ENCODE data around the gene CLDN6. TPM values are rescaled to one million over a fixed set of nuclear protein-coding genes. Genes with fewer than 3 reads are reported as not detected.

CLDN6 gene, protein sequence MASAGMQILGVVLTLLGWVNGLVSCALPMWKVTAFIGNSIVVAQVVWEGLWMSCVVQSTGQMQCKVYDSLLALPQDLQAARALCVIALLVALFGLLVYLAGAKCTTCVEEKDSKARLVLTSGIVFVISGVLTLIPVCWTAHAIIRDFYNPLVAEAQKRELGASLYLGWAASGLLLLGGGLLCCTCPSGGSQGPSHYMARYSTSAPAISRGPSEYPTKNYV
- total RNA-seq, result 257 to 267 TPM (median 260 TPM) in 3 replicates

DNA sequence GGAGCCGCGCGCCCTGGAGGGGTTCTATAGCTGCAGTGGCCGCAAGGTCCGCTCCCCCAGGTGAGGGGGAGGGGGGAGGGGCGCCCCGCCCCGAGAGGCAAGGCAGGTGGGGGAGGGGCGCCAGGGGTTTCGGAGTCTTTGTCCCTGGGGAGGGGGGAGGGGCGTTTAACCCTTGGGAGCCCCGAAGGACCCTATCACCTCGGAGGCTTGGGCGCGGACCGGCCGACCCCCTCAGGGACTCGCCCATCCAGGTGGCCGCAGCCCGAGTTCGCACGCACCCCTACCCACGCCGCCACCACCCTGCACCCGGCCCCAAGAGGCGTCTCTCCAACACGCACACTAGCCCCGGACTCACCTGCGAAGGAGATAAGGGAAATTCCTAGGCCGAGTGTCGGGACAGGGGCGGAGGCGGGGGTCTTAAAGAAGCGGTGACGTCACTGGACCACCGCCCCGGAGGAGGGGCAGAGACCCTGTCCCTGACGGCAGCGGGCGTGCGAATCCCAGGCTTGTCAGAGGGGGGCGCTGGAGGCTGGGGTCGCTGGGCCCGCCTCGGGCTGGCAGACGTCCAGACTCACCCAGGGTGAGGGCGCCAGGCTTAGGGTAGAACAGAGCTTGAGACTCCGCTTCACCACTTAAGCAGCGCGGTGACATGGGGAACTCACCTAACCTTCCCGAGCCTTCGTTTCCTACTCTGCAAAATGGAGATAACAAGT is at the start of gene CLDN6:
TSS of gene CLDN6 (minus strand) at position 390 of the 713 bp plus-strand sequence. CDS start 2,162 bp downstream, outside the sequence.
- TF ChIP-seq, protein P1, sequence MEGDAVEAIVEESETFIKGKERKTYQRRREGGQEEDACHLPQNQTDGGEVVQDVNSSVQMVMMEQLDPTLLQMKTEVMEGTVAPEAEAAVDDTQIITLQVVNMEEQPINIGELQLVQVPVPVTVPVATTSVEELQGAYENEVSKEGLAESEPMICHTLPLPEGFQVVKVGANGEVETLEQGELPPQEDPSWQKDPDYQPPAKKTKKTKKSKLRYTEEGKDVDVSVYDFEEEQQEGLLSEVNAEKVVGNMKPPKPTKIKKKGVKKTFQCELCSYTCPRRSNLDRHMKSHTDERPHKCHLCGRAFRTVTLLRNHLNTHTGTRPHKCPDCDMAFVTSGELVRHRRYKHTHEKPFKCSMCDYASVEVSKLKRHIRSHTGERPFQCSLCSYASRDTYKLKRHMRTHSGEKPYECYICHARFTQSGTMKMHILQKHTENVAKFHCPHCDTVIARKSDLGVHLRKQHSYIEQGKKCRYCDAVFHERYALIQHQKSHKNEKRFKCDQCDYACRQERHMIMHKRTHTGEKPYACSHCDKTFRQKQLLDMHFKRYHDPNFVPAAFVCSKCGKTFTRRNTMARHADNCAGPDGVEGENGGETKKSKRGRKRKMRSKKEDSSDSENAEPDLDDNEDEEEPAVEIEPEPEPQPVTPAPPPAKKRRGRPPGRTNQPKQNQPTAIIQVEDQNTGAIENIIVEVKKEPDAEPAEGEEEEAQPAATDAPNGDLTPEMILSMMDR (IDR thresholded peaks at IDR 0.05; ENCODE audit: unreplicated experiment), result peak; percentile 72

DNA sequence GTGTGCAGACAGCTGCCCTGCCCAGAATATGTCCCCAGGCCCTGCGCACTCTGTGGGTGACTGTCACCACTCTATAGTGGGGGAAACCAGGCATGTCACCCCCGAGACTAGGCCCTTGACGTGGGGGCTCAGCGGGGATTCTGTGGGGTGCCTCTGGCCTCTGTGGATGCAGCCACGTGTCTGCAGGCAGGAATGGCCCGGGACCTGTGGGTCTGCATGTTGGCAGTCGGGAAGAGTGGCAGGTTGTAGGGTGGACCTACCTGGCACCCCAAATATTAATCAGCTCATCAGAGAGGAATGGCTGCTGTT is 48.4 kb upstream of the CLDN6 start:
- TF ChIP-seq, protein P1 (IDR thresholded peaks at IDR 0.05; ENCODE audit: unreplicated experiment), result no peak
- H3K9me3 Mint-ChIP-seq, result no peaks in the 10 kb centered on the region
- no peak for DNase-seq (ENCODE audit: low spot score in 2 of 2, unreplicated experiment in 2 of 2)
- H3K36me3 Mint-ChIP-seq, result no peaks in the 10 kb centered on the region
- peaks cover 4% of the 10 kb centered on the region for H3K4me1 Mint-ChIP-seq
- no peaks in the 10 kb centered on the region for H3K27me3 Mint-ChIP-seq (ENCODE audit: low read depth)
- H3K4me3 Mint-ChIP-seq, result no peak overlapping the region
- H3K27ac Mint-ChIP-seq, result no peak overlapping the region

More for the DNA sequence above, at the start of gene CLDN6:
- peaks cover 4% of the 10 kb centered on the region for H3K36me3 Mint-ChIP-seq
- H3K27me3 Mint-ChIP-seq (ENCODE audit: low read depth), result peaks cover 40% of the 10 kb centered on the region
- no peaks in the 10 kb centered on the region for H3K9me3 Mint-ChIP-seq
- H3K27ac Mint-ChIP-seq, result peak within 1 kb of the TSS; percentile 96
- peak within 1 kb of the TSS; percentile 89 for H3K4me3 Mint-ChIP-seq
- peak; percentile 88 to 95 for DNase-seq (ENCODE audit: low spot score in 2 of 2, unreplicated experiment in 2 of 2)
- H3K4me1 Mint-ChIP-seq, result peaks cover 64% of the 10 kb centered on the region

DNA sequence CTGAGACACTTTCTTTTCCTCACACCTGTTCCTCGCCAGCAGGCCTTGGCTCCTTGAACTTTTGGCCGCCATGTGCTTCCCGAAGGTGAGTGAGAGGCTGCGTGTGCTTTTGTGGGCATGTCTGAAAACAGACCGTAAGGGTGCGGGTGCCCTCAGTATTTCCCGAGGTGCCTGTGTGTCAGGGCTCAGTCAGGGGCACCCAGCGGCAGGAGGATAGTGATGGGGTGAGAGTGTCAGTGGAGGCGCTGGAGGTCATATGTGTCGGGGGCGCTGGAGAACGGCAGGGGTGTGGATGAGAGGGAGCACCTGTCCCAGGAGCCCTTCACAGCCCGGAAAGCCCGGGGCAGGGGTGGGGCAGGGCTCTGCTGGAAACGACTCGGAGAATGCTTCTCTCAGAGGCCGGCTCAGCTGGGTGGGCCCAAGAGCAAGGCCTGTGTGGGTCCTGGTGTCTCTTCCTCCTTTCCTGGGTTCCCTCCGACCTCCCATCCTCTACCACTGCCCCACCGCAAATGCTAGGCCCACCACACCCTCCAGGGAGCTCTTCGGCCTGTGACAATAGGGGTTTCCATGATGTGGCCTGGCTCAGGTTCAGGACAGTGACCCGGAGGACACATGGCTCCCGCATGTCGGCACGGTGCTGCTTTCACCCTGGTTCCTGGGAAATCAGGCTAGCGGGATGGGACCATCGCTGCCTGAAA is 47.9 kb upstream of the CLDN6 start:
- H3K27ac Mint-ChIP-seq, result no peak overlapping the region
- no peak for DNase-seq (ENCODE audit: low spot score in 2 of 2, unreplicated experiment in 2 of 2)
- H3K27me3 Mint-ChIP-seq (ENCODE audit: low read depth), result no peaks in the 10 kb centered on the region
- TF ChIP-seq, protein P1 (IDR thresholded peaks at IDR 0.05; ENCODE audit: unreplicated experiment), result no peak
- H3K4me3 Mint-ChIP-seq, result no peak overlapping the region
- peaks cover 4% of the 10 kb centered on the region for H3K4me1 Mint-ChIP-seq
- H3K9me3 Mint-ChIP-seq, result no peaks in the 10 kb centered on the region
- no peaks in the 10 kb centered on the region for H3K36me3 Mint-ChIP-seq

DNA sequence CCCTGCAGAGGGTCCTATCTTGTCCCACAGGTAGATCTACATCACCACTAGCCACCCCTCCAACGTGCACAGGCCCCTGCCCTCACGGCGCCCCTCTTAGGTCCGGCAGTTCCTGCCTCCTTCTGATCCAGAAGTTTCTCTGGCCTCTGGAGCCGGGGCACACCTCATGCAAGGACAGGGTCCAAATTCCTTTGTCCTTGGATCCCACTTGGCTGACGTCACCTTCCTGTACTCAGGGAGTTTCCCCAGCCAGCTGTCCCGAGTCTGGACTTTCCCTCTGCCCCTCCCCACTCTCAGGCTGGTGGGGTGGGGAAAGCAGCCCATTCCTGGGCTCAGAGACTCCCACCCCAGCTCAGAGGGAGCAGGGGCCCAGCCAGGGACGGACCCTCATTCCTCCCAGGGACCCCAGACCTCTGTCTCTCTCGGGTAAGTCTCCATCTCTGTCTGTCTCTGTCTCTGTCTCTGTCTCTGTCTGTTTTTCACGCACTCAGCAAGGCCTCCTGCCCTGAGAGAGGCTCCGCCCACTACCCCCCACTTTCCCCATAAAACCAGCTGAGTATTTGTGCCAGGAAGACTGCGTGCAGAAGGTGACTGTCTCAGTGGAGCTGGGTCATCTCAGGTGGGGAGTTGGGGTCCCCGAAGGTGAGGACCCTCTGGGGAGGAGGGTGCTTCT is 47.2 kb upstream of the CLDN6 start, which contains the start of gene IL32:
TSS of gene IL32 (plus strand) at position 572 of the 673 bp plus-strand sequence. CDS start 172 bp downstream, outside the sequence.
- Mint-ChIP-seq H3K27me3 (ENCODE audit: low read depth) (no peaks in the 10 kb centered on the region), H3K9me3 (no peaks in the 10 kb centered on the region), H3K4me1 (peaks cover 4% of the 10 kb centered on the region), H3K4me3 (no peak within 1 kb of the TSS), H3K27ac (peak within 1 kb of the TSS; percentile 19), H3K36me3 (no peaks in the 10 kb centered on the region)
- TF ChIP-seq, protein P1 (IDR thresholded peaks at IDR 0.05; ENCODE audit: unreplicated experiment), result no peak
- DNase-seq (ENCODE audit: low spot score in 2 of 2, unreplicated experiment in 2 of 2), result no peak

DNA sequence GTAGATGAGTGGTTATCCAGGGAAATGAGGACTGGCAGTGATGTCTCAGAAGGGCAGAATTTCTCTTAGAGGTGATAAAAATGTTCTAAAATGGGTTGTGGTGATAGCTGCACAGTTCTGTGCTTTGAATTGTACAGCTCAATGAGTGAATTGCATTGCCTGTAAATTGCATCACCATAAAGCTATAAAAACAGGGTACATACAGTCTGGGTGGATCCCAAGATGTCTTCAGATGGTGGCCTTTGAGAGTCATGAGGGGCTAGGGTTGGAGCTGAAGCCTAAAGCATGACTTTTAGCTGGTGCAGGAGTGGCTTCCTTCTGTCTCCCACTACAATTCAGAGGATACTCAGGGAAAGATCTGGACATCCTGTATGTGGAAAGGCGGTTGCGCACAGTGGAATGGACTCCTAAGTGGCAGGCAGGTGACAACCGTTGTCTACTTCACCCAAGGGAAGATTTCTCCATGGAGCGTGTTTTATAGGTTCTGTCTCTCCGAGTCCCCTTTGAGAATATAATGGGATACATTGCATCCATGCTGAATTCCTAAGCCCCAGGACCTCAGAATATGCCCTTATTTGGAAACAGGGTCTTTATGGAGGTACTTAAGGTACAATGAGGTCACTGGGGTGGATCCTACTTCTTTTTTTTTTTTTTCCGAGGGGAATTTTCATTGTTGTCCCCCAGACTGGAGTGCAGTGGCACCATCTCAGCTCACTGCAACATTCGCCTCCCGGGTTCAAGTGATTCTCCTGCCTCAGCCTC is 45.8 kb upstream of the CLDN6 start:
- Mint-ChIP-seq H3K9me3 (no peaks in the 10 kb centered on the region), H3K27ac (no peak overlapping the region), H3K4me3 (no peak overlapping the region), H3K27me3 (ENCODE audit: low read depth) (no peaks in the 10 kb centered on the region), H3K4me1 (peaks cover 12% of the 10 kb centered on the region), H3K36me3 (no peaks in the 10 kb centered on the region)
- TF ChIP-seq, protein P1 (IDR thresholded peaks at IDR 0.05; ENCODE audit: unreplicated experiment), result no peak
- no peak for DNase-seq (ENCODE audit: low spot score in 2 of 2, unreplicated experiment in 2 of 2)
